CD4-positive, alpha-beta T cell treated with Interleukin-1 beta for 1 hour (primary cell): ENCODE results near the gene PKHD1.

Experiments
- DNase-seq, 2 donors: peaks; one replicate each; pipeline ENCODE4 v3.0.0-alpha.2; 2020 to 2022

Gene PKHD1

GRCh38 chr6:51844336-51844735 lies 243.1 kb downstream of the PKHD1 start:
- no peak for DNase-seq

- no peak for DNase-seq
Observed at GRCh38 chr6:51843456-51844056, 243.9 kb downstream of the PKHD1 start.

GRCh38 chr6:51842804-51843378 lies 244.5 kb downstream of the PKHD1 start:
- no peak for DNase-seq

- DNase-seq = no peak
Observed at GRCh38 chr6:51842061-51842803, 245.2 kb downstream of the PKHD1 start.

- no peak for DNase-seq
Observed at GRCh38 chr6:51841626-51842025, 245.8 kb downstream of the PKHD1 start.

- no peak for DNase-seq
Observed at GRCh38 chr6:51839726-51840374, 247.6 kb downstream of the PKHD1 start.

- no peak for DNase-seq
Observed at GRCh38 chr6:51830666-51831065, 256.7 kb downstream of the PKHD1 start.

- no peak for DNase-seq
Observed at GRCh38 chr6:51827580-51827979, 259.8 kb downstream of the PKHD1 start.

GRCh38 chr6:51824940-51825339 lies 262.5 kb downstream of the PKHD1 start:
- no peak for DNase-seq

GRCh38 chr6:51820555-51820954 lies 266.9 kb downstream of the PKHD1 start:
- no peak for DNase-seq

- DNase-seq = no peak
Observed at GRCh38 chr6:51818520-51819022, 268.8 kb downstream of the PKHD1 start.

GRCh38 chr6:51817832-51818231 lies 269.6 kb downstream of the PKHD1 start:
- DNase-seq = no peak

- DNase-seq = no peak
Observed at GRCh38 chr6:51814418-51814817, 273.0 kb downstream of the PKHD1 start.

- no peak for DNase-seq
Observed at GRCh38 chr6:51813904-51814303, 273.5 kb downstream of the PKHD1 start.

GRCh38 chr6:51812231-51812630 lies 275.2 kb downstream of the PKHD1 start:
- DNase-seq = no peak

GRCh38 chr6:51805517-51805916 lies 281.9 kb downstream of the PKHD1 start:
- DNase-seq = no peak

GRCh38 chr6:51800603-51801002 lies 286.8 kb downstream of the PKHD1 start:
- DNase-seq = no peak

- DNase-seq = no peak
Observed at GRCh38 chr6:51793393-51793792, 294.0 kb downstream of the PKHD1 start.

GRCh38 chr6:51792273-51793030 lies 295.0 kb downstream of the PKHD1 start:
- DNase-seq = no peak

GRCh38 chr6:51790946-51791345 lies 296.5 kb downstream of the PKHD1 start:
- DNase-seq = no peak

GRCh38 chr6:51788121-51788520 lies 299.3 kb downstream of the PKHD1 start:
- no peak for DNase-seq

GRCh38 chr6:51778666-51779065 lies 308.7 kb downstream of the PKHD1 start:
- no peak for DNase-seq

GRCh38 chr6:51777618-51778017 lies 309.8 kb downstream of the PKHD1 start:
- DNase-seq = no peak
